GM18858 (cell line): ENCODE measurements around the gene P2RY13.

Experiments
- ATAC-seq: cut with Tn5 transposase; IDR thresholded peaks from one replicate; pipeline ENCODE4 v1.9.1; 2021; ENCODE audit not compliant: unreplicated experiment

P2RY13 gene

DNA sequence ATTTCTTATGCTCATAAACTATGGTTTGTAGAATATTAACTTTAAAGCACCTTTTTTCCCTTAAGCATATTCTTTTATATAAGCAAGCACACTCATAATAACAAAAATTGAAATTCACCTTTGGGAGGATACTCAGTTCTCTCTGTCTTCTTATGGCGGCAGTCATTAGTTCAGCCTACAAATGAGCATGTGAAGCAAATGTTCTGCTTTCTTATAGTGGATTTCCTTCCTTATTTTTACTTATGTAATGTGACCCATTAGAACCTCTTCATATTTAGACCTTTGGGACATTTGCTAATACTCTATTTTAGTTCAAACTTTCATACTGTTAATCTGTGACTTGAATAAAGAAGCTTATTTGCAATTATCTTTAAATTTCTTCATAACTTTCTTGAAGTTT, at the start of gene P2RY13:
P2RY13 (minus strand) TSS at position 187 of the 400 bp plus-strand sequence; CDS start at position 166, 21 bp downstream.
- no peak for ATAC-seq

DNA sequence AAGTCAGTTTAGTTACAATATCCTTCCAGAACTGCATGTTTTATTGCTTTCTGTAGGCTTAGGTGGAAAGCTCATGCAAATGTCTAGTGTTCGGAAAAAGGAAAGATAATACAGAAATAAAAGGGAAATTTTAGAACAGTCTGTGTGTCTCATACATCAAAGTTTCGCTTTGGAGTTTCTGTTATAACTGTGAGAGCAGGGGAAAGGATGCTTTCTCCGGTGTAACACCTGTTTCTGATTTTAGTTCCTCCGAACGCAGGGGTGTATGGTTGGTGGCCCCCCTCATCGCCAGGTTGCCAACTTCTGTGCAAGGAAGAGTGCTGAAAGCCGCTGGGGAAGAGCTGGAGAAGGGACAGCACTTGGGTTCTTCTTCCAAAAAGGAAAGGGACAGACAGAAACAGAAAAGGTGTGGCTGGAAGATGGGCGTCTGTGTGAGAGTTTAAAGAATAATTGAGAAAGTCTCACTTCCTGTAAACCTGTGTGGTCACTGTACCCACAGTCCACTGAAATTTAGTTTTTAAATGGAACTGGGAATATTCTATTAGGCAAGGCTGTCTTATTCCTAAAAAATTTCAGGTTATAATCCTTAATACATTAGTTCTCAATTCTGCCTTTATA, 48.5 kb upstream of the P2RY13 start:
- ATAC-seq, result peak; percentile 45

DNA sequence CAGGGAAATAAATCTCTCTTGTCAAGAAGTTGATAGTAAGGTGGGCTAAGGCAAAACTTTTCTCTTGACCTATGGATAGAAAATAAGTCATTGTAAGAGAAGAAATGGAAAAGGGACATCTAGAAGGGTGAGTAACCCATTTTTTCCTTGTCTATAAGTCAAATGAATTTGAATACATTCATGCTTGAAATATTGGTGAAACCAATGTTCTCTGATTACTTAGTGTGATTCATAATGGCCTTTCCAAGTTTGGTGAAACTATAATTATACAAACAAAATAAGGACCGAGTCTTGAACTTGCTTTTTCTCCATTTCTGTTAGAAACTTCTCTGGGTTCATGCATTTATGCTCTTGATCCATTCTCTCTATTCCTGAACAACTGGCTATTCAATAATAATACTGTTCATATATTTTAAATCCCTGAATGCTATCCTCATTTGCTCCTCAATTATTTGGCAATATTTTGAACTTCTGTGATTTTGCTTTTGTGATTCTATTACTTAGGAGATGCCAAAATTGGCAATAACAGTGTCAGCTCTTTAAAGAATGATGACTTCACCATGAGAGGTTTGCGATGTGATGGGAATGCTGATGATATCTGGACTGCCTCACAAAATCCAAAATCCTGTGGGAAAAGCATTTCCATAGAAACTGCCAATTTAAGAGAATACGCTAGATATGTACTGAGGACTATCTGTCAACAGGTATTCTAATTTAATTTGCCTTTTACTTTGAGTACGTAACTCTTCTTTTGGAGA, 42.9 kb upstream of the P2RY13 start:
- ATAC-seq, result no peak

DNA sequence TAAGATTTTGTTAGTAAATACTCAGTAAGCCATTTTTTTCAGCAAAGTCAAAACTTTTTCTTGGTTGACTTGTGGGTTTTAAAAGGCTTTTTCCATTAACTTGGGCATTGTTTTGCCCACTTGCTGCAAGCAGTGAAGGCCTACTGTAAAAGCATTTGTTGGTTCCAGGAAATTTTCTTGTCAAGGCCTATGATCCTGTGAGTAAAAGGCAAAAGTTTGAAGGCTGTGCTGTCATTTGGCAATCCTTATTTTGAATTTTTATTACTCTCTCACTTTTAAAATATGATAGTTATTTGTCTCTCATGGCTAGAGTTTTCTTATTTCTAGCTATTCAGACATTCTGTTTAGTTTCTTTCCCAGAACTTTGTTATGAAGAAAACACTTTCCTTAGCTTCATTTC, 42.2 kb upstream of the P2RY13 start:
- no peak for ATAC-seq

DNA sequence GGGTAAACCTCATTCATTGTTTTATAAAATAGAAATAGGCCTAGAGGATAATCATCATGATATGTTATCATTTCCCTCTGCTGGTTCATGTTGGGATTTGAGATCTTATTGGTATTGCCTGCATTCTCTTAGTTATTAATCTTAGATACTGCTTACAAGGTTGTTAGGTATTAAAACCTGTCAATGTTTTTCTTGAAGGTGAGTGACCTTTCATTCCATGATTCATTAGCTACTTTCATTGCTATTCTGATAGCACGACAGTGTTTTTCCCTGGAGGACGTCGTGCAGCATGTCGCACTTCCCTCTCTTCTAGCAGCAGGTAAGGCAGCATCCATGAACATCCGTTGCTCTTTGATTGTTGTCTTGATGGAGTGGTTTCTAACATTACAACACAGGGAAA, 38.1 kb upstream of the P2RY13 start:
- ATAC-seq, result no peak

DNA sequence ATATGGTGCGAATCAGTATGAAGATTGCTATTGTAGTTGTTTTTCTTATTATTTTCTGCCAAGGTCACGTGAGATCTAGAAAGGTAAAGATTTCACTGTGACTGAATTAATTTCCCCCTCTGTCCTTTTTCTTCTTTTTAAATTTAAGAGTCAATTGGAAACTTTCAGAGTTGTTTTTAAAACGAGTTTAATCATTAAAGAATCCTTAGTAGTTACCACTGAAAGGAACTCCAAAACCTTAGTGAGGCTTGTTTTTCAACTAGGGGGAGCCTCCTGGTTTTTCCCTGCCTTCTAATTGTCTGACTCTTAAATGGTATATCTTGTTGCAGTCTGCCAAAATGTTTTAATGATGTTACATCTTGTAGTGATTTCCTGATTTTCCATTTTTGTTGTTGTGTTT, 37.6 kb upstream of the P2RY13 start:
- ATAC-seq, result no peak

DNA sequence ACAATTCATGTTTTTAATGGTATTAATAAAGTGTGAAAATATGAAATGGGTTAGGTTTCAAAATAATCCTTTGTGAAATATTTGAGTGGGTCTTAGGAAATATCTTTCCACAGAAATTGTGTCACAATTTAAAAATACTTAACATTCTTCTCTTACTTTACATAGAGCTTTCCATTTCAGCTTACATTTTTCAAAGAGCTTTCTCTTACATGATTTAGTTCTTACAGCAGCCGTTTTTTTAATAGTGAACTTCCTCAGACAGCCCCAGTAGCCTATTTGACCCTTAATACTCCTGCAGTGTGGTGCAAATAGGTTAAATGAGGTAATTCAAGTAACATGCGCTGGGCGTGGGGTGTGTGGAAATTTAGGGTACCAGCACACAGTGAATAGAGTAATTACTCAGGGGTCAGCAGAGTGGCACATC, 33.4 kb upstream of the P2RY13 start:
- ATAC-seq, result no peak

- ATAC-seq, result no peak
These were observed 28.1 kb upstream of the P2RY13 start for GRCh38 chr3:151357463-151357850.

- no peak for ATAC-seq
These were observed 27.6 kb upstream of the P2RY13 start for GRCh38 chr3:151356794-151357462.

GRCh38 chr3:151351648-151352047, 22.3 kb upstream of the P2RY13 start:
- peak; percentile 15 for ATAC-seq

DNA sequence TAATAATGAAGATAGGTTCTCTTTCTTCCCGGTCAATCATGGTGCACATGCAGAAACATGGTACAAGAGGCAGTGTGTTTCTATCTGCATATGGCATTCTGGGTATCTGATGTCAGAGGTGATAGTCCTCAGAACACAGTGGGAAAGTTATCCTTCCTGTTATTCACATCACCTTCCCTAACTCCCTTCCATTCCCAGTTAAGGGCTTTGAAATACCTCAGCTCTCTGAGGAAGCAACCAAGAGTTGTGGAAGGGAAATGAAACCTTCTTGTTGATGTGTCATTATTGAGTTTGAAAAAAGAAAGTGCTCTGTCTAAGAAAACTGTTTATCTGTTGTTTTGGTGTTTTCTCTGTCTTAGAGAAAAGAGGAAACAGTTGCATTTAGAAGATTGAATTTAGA, 21.9 kb upstream of the P2RY13 start:
- peak; percentile 88 for ATAC-seq

DNA sequence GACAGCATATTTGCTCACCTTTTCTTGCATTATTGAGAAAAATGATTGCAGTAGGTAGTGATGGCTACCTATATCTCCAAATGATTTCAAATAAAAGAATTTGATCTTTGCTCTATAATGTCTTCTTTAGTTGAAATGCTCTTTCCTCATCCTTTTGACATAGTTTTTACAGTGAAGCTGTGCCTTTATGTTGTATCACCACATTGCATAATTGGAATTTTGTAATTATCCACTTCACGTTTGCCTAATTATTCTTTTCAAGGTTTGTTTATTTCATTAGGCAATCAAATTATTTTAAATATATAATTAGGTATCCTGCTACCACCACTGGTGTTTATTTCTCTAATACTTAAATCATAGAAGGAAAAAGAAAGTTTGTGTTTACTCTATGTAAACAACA, 21.3 kb upstream of the P2RY13 start:
- no peak for ATAC-seq

DNA sequence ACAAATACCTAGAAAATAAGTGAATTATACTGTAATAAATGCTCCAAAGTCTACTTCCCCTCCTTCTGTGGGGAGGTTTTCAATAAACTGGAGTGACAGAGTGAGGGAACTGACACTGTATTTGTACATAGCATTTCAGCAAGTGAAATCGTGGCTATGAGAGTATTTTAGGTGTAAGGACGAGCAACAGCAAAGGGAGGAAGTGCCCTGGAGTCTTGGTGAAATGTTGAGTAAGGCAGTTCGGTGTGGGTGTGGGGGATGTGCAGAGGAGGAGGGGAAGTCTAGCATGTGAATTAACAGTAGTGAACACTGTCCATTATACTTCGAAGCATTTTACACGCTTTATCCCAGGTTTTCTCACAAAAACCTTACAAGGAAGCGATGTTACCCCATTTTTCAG, 18.1 kb upstream of the P2RY13 start:
- no peak for ATAC-seq

GRCh38 chr3:151346292-151346691, 16.9 kb upstream of the P2RY13 start:
- no peak for ATAC-seq

GRCh38 chr3:151345859-151346258, 16.5 kb upstream of the P2RY13 start:
- no peak for ATAC-seq

DNA sequence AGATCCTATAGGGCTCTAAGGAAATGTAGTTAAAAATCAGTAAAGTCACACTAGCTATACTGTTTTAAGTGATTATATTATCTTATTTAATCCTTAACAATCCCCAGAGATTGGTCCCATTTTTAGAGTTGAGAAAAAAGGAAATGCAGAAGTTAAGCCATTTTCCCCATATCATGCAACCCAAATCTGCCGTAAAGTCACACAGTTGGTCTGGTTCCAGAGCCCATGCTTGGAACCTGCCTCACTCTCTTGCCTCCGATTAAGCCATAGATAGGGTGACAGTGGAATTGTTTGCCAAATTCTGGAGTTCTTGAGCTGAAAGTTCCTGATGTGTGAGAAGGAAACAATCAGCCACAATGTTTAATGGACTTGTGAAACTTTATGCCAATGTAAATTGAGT, 2.3 kb upstream of the P2RY13 start:
- no peak for ATAC-seq

DNA sequence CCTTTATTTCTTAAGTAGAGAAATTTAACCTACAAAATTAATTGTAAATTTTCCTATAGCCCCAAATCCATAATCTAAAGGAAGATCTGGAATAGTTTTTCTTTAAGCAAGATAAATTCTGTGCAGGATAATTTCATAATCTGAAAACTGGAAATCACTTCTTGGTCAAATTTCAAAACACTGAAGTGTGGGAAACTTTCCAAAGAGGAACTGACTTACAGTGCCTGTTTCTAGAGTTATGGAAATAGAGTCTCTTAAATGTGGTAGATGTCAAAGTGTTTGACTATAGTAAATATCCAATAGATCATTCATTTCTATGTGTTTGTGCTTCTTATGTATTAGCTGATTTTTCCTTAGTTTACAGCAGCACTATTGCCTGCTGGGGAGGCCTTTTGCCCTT, 1.6 kb upstream of the P2RY13 start:
- no peak for ATAC-seq

DNA sequence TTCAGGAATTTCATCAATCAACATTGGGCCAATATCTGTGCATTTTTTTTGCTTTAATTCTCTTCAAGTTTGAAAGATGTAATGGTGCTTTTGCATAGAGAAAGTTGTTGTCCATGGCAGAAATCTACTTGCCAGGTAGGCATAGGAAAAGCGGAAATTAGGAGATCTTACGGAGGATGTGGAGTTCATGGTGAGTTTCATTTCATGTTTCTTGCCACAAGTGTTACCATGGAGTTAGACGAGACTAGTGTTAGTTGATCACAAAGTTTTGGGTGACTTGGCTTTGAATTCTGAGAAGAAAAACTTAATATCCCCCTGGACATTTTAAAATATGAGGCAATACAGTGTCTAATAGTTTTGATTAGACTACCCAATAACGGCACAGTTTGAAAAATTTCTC, 1.0 kb upstream of the P2RY13 start:
- ATAC-seq, result no peak

DNA sequence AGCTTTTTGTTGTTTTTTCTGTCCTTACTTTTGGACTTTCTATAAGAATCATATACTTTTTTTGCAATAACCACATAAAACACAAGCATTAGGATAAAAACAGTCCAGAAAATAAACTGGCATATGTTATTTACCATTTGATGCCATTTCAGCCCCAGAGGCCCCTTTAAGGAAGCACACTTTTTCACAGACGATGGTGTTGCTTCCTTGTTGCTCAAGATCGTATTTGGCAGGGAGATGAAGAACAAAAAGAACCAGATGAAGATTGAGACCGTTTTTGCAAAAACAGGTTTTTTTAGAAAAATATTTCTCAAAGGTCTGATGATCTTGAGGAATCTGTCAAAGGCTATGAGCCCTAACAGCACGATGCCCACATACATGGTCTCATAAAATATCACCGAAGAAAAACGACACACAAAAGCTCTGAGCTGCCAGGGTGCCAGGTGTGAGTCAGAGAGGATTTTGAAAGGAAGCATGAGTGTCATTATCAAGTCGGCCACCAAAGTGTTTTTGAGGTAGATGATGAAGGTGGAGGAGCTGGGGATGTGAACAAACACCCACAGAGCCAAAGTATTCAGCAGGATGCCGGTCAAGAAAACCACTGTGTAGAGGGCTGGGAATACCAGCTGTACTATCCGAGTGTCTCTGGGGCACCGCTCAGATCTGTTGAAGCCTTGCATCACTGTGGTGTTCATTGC, 902 bp downstream of the P2RY13 start:
- ATAC-seq, result no peak

DNA sequence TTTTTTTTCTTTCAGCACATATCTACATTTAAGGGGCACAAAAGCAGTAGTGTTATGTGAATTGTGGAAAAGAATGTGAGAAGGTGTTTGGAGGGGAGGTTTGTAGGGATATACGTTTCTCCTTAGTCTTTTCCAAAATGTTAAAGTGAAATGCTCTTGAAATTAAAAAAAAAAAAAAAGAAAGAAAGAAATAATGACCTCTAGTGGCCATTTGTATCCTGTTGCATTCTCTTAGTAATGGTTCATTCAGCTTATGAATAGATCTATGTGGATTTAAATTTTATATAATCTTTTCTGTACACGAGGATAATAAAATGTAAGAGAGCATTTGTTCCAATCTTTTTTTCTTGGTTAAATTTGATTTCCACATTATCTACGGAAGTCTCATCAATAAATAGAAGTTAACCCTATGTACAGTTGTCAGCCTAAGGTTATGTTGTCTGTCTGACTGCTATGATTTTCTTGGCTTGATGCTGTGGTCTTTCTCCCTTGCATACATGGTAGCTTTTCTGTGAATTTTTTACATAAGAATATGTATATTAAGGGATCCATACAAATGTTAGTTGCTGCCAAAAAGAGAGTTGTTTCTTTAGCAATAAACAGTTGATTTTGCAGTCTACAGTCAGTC, 1.7 kb downstream of the P2RY13 start:
- ATAC-seq, result no peak

GRCh38 chr3:151322511-151322910, 6.8 kb downstream of the P2RY13 start:
- ATAC-seq, result no peak
